B cell (primary cell): ENCODE measurements around the gene ECHDC1. TPM values are rescaled to one million over a fixed set of nuclear protein-coding genes. Genes with fewer than 3 reads are reported as not detected.

Experiments
- ATAC-seq: fragments of 200-7000 bp; cut with Tn5 transposase; one replicate; pipeline ENCODE4 v1.10.0; 2021; ENCODE audit warnings: low read depth, mild to moderate bottlenecking, moderate number of reproducible peaks, moderate library complexity
- CTCF ChIA-PET: fragments of 350-600 bp; sonication (Branson Sonifier 250); formaldehyde crosslinking; loops from one replicate; lab custom pipeline; 2021; ENCODE audit warnings: antibody characterized with exemption, inconsistent platforms; lab: Charles Lee
- POLR2A ChIA-PET: fragments of 350-600 bp; sonication (Branson Sonifier 250); formaldehyde crosslinking; loops from one replicate; lab custom pipeline; 2021; ENCODE audit warnings: antibody characterized with exemption; lab: Charles Lee
- DNase-seq: peaks from one replicate; pipeline ENCODE4 v3.0.0; 2013
- H2AFZ ChIP-seq: 2 replicates; pipeline ENCODE4 v1.6.1; 2012; ENCODE audit warnings: mild to moderate bottlenecking, low read depth, low read length; ENCODE audit not compliant: insufficient read depth, poor library complexity, severe bottlenecking
- H3K27ac ChIP-seq, 2 donors: 1 replicate in 1 of 2; 2 replicates in 1 of 2; pipeline ENCODE4 v1.5.1; 2012 to 2013; ENCODE audit warnings: low read length in 2 of 2, mild to moderate bottlenecking in 2 of 2, moderate library complexity in 1 of 2
- H3K27me3 ChIP-seq, 4 experiments: fragments of 200-600 bp in 1 of 4; sonication (generic) in 1 of 4; replicated peaks in 1 of 4; 1 replicate in 2 of 4; 2 replicates in 2 of 4; pipeline versions ENCODE4 v1.6.1 to v1.7.0; 2013 to 2016; ENCODE audit warnings: low read length in 3 of 4, mild to moderate bottlenecking in 2 of 4, mixed read lengths in 1 of 4, moderate library complexity in 1 of 4; ENCODE audit not compliant: insufficient read depth in 4 of 4, control insufficient read depth in 3 of 4; ENCODE audit errors: control extremely low read depth in 1 of 4
- H3K36me3 ChIP-seq, 2 experiments: replicated peaks in 1 of 2; 1 replicate in 1 of 2; 2 replicates in 1 of 2; pipeline versions ENCODE4 v1.6.1 to v1.7.1; 2013; ENCODE audit warnings: low read length in 1 of 2; ENCODE audit not compliant: insufficient read depth in 2 of 2, control insufficient read depth in 1 of 2; ENCODE audit errors: control extremely low read depth in 1 of 2, extremely low read depth in 1 of 2
- H3K4me1 ChIP-seq, 2 donors: fragments of 200-600 bp in 1 of 2; sonication (generic) in 1 of 2; 1 replicate in 1 of 2; 2 replicates in 1 of 2; pipeline versions ENCODE4 v1.5.1 to v1.6.1; 2013 to 2017; ENCODE audit warnings: low read length in 2 of 2; ENCODE audit not compliant: control insufficient read depth in 2 of 2, insufficient read depth in 2 of 2
- H3K4me2 ChIP-seq: replicated peaks from 2 replicates; pipeline ENCODE3; 2012; ENCODE audit warnings: mild to moderate bottlenecking, low read depth, low read length; ENCODE audit not compliant: poor library complexity, severe bottlenecking
- H3K4me3 ChIP-seq, 5 experiments: fragments of 200-600 bp in 1 of 5; sonication (generic) in 1 of 5; 1 replicate in 3 of 5; 2 replicates in 2 of 5; pipeline versions ENCODE4 v1.5.1 to v1.7.0; 2011 to 2016; ENCODE audit warnings: low read length in 4 of 5, mild to moderate bottlenecking in 4 of 5, low read depth in 2 of 5, control low read depth in 1 of 5, moderate library complexity in 1 of 5; ENCODE audit not compliant: insufficient read depth in 1 of 5; ENCODE audit errors: control extremely low read depth in 1 of 5, extremely low read depth in 1 of 5
- H3K79me2 ChIP-seq: fragments of 200-600 bp; sonication (generic); one replicate; pipeline ENCODE4 v1.6.0; 2016; ENCODE audit warnings: low read length; ENCODE audit not compliant: control insufficient read depth, insufficient read depth
- H3K9ac ChIP-seq: fragments of 200-600 bp; sonication (generic); 2 replicates; pipeline ENCODE4 v1.6.1; 2017; ENCODE audit warnings: mild to moderate bottlenecking, low read length, moderate library complexity
- H3K9me3 ChIP-seq, 3 donors: one replicate each; pipeline versions ENCODE4 v1.6.1 to v1.7.1; 2013; ENCODE audit warnings: low read length in 2 of 3; ENCODE audit not compliant: control insufficient read depth in 2 of 3, insufficient read depth in 1 of 3; ENCODE audit errors: control extremely low read depth in 1 of 3
- H4K20me1 ChIP-seq: 2 replicates; pipeline ENCODE4 v1.6.0; 2012; ENCODE audit warnings: mild to moderate bottlenecking, low read length; ENCODE audit not compliant: insufficient read depth, control insufficient read depth, poor library complexity, severe bottlenecking
- H3K27ac Mint-ChIP-seq: one replicate; pipeline ENCODE4 v1.8.0; 2021; ENCODE audit warnings: mixed read lengths
- H3K27me3 Mint-ChIP-seq: one replicate; pipeline ENCODE4 v1.8.0; 2021; ENCODE audit warnings: mixed read lengths
- H3K4me1 Mint-ChIP-seq: one replicate; pipeline ENCODE4 v1.8.0; 2021; ENCODE audit warnings: mixed read lengths
- H3K4me3 Mint-ChIP-seq: one replicate; pipeline ENCODE4 v1.8.0; 2021; ENCODE audit warnings: mixed read lengths
- H3K9me3 Mint-ChIP-seq: one replicate; pipeline ENCODE4 v1.8.0; 2022; ENCODE audit warnings: mixed read lengths; ENCODE audit not compliant: insufficient read depth
- CTCF ChIP-seq: fragments of 200-600 bp; IDR thresholded peaks from one replicate; pipeline ENCODE4 v1.8.0; 2022; ENCODE audit warnings: antibody characterized with exemption, mild to moderate bottlenecking
- EZH2 ChIP-seq: IDR thresholded peaks from 2 replicates; pipeline ENCODE4 v1.6.1; 2012; ENCODE audit warnings: borderline replicate concordance, low read depth, mild to moderate bottlenecking, moderate library complexity, low read length; ENCODE audit not compliant: insufficient read depth, poor library complexity, severe bottlenecking
- WGBS: methylation state at CpG from one replicate; pipeline ENCODE4 v1.1.5; 2013; ENCODE audit warnings: missing lambda C conversion rate; ENCODE audit not compliant: insufficient coverage; 5-methylcytosine and 5-hydroxymethylcytosine counted together
- intact Hi-C: fragments of 100-400 bp; cut with micrococcal nuclease; formaldehyde crosslinking; loops from one replicate; pipeline ENCODE4 v1.10.0; 2022
- polyA plus RNA-seq: library from polyadenylated mRNA; depleted of rRNA; stranded (reverse); fragments of >200 nt; gene quantifications from 2 replicates; pipeline ENCODE4 v1.2.3, GENCODE V29; 2012
- total RNA-seq, 2 donors: library from RNA; stranded (reverse); fragments of 120-200 nt in 1 of 2; gene quantifications; 1 replicate in 1 of 2; 2 replicates in 1 of 2; pipeline versions ENCODE4 v1.2.3 to v1.2.4, GENCODE V29; 2013 to 2022

Gene ECHDC1
- total and polyA plus RNA-seq, 2 donors (not counting 1 experiment from before 2014, with no cell fraction given) = 26.9 to 60.0 TPM

DNA sequence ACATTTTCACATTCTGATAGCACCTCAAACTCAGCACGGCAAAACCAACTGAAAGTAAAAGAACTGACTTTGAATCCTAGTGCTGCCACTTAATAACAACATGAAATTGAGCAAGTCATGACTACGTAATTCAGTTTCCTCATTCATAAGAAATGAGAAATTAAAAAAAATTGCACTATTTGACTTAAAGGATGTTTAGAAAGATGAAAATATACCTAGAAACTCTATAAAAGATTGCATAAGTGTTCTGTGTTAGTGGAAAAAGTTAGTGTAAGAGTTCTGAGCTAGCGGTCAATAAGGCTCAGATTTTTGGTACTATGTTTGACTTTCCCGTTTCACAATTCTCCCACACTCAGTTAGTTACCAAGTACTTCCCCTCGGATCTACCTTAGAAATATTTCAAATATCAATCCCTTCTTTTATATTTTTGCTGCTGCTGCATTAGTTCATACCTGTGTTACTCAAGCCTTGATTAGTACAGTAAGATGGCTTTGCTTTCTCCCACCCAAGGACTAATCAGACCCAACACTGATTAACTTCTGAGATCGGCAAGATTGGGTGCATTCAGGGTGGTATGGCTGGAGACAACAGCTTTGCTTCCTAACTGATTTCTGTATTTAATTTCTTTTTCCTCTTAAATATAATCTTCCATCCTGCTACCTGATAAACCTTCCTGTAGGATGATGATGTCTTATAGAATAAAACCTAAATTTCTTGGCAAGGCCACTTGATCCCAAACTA lies 25.9 kb downstream of the ECHDC1 start:
- peaks cover 5% of the 10 kb centered on the region for H3K4me1 Mint-ChIP-seq
- Histone ChIP-seq H2AFZ (no peak overlapping the region), H3K4me2 (no peak overlapping the region), H3K27me3 (no peaks in the 10 kb centered on the region), H3K4me3 (peak overlapping the region in 1 of 5 experiments; percentile 12), H3K27ac (no peak overlapping the region), H4K20me1 (no peaks in the 10 kb centered on the region), H3K9me3 (no peaks in the 10 kb centered on the region), H3K36me3 (peaks cover 1 to 33% of the 10 kb centered on the region in 2 experiments), H3K79me2 (peaks cover 57% of the 10 kb centered on the region), H3K9ac (no peak overlapping the region), H3K4me1 (no peaks in the 10 kb centered on the region)
- TF ChIP-seq CTCF (no peak), EZH2 (no peak)
- no peaks in the 10 kb centered on the region for H3K27me3 Mint-ChIP-seq
- no peaks in the 10 kb centered on the region for H3K9me3 Mint-ChIP-seq
- ATAC-seq = no peak
- no peak for DNase-seq
- intact Hi-C loops = no loop called here
- no peak overlapping the region for H3K4me3 Mint-ChIP-seq
- POLR2A ChIA-PET = no interaction called here
- CTCF ChIA-PET = interaction anchor here (3.0 kb wide), 1 partner anchor 13 kb away, joined by 25 read pairs; no protein-coding TSS in a partner anchor
- H3K27ac Mint-ChIP-seq = no peak overlapping the region
- WGBS = 0% methylated on average over 1 of the region's 6 CpGs

GRCh38 chr6:127305741-127306140 lies 37.7 kb downstream of the ECHDC1 start:
- no peak overlapping the region for H3K4me2 ChIP-seq
- no peak overlapping the region for H3K4me3 ChIP-seq
- no peak for DNase-seq
- no peak overlapping the region for H3K4me3 Mint-ChIP-seq
- H3K27me3 Mint-ChIP-seq = no peaks in the 10 kb centered on the region
- H3K27ac ChIP-seq = peak overlapping the region in 1 of 2 donors; percentile 43
- H2AFZ ChIP-seq = no peak overlapping the region
- H4K20me1 ChIP-seq = peaks cover 39% of the 10 kb centered on the region
- no peak for TF ChIP-seq CTCF
- TF ChIP-seq EZH2 = no peak
- H3K9me3 ChIP-seq = no peaks in the 10 kb centered on the region
- H3K27me3 ChIP-seq = no peaks in the 10 kb centered on the region
- peaks cover 55% of the 10 kb centered on the region for H3K4me1 Mint-ChIP-seq
- H3K9me3 Mint-ChIP-seq = peaks cover 5% of the 10 kb centered on the region
- ChIA-PET POLR2A (no interaction called here), CTCF (interaction anchor here (0.6 to 6.7 kb wide), 6 partner anchors 10 to 233 kb away, joined by 3 to 73 read pairs (median 18); partner anchors contain the start of gene RNF146)
- H3K27ac Mint-ChIP-seq = no peak overlapping the region
- peaks cover 57% of the 10 kb centered on the region for H3K79me2 ChIP-seq
- no peak for ATAC-seq
- intact Hi-C loops = no loop called here
- peaks cover 3 to 5% of the 10 kb centered on the region in 2 donors for H3K4me1 ChIP-seq
- WGBS = no CpG with 5 or more reads among the region's 1 CpG
- H3K9ac ChIP-seq = no peak overlapping the region
- H3K36me3 ChIP-seq = peaks cover 6 to 7% of the 10 kb centered on the region in 2 experiments
